CD4-positive, alpha-beta T cell treated with Interleukin-17A for 1 hour (primary cell): Measurements from ENCODE around the gene PLSCR1.

Experiments used
- DNase-seq: peaks from one replicate; pipeline ENCODE4 v3.0.0-alpha.2; 2020

Gene PLSCR1

GRCh38 chr3:146470425-146470990 lies 73.9 kb downstream of the PLSCR1 start:
- DNase-seq: no peak

- peak; percentile 81 for DNase-seq
These were observed 75.0 kb downstream of the PLSCR1 start, which contains the start of gene PLSCR2 for GRCh38 chr3:146469150-146470017. Gene PLSCR2, minus strand, starts transcription at chr3:146469561. Its CDS starts 9,657 bp downstream, at chr3:146459904.

DNA sequence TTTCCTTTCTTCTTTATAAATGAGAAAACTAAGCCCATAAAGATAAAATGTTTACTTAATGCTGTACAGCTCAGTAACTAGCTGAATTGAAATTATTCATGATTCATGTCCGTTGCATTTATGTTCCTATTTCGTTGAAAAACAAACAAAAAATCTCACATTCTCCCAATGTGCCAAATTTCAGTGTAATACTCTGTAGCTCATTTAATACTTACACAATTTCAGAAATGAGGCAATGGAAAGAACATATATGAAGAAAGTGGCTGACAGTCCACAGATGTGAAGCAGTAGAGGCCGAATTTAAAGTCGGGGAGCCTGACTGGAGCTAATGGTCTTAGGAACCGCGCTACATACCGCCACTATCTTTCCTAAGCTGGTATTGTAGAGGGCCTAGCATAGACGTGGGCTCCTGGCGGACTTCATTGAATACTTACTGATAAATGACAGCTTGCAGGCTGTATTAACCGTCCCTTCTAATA lies 75.7 kb downstream of the PLSCR1 start:
- no peak for DNase-seq

DNA sequence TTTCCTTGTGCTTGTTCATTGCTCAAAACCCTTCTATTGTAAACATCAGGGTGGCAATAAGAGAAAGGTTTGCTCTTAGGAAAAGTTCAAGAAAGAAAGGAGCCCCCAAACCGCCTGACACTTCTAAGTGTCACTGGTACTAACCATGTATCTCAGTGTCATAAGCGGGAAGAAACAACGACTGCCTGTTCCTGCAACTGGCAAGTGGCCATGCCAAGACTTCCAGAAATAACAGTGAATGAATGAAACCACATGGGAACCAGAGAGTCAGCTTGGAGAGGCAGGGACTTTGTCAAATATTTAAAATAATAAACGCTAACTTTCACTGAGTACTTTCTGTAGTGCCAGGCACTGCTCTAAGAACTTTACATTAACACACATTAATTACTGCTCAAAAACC lies 76.2 kb downstream of the PLSCR1 start:
- no peak for DNase-seq

DNA sequence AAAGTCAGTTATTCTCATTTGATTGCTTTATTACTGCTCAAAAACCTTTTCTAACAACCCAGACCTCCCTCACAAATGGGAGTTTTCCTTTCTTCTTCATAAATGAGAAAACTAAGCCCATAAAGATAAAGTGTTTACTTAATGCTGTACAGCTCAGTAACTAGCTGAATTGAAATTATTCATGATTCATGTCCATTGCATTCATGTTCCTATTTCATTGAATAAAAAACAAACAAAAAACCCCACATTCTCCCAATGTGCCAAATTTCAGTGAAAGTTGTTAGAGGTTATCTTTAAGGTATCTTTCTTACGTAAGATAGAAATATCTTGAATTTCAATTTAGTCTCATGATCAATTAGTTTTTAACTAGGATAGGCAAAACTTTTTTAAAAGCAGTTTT lies 77.8 kb downstream of the PLSCR1 start:
- DNase-seq: no peak

- DNase-seq: no peak
These were observed 78.5 kb downstream of the PLSCR1 start for GRCh38 chr3:146465693-146466465.
